OCI-LY7 (cell line): ENCODE results near the gene COL9A3.

ENCODE experiments used
- EZH2phosphoT487 ChIP-seq: fragments of 200-600 bp; sonication (generic); IDR thresholded peaks from 2 replicates; pipeline ENCODE4 v1.6.1; 2018; ENCODE audit warnings: low read depth, borderline replicate concordance, mild to moderate bottlenecking, mixed run types, antibody characterized with exemption, low read length, moderate library complexity, mixed read lengths
- TF ChIP-seq, protein P1 (sequence below): fragments of 200-600 bp; sonication (generic); conservative IDR thresholded peaks from 2 replicates; pipeline ENCODE4 v1.5.1; 2014; ENCODE audit warnings: mild to moderate bottlenecking, antibody characterized with exemption, low read length, moderate library complexity, mixed read lengths

DNA sequence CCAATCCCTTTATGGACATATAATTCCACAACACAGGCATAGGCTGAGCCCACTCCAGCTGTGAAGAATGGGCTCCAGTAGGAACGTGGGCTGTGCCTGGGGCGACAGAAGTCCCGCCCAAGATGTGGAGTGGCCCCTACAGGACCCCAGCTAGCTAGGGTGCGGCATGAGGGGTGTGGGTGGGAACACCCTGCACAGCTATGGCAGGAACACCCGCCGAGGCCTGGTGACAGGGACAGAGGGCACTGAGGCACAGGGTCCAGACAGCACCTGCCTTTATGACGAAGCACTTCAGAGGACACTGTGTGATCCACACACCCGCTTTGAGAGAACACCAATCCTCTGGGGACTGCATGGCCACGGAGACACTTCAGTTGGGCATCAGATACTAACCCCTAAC lies 73.0 kb downstream of the COL9A3 start:
- TF ChIP-seq, protein P1, sequence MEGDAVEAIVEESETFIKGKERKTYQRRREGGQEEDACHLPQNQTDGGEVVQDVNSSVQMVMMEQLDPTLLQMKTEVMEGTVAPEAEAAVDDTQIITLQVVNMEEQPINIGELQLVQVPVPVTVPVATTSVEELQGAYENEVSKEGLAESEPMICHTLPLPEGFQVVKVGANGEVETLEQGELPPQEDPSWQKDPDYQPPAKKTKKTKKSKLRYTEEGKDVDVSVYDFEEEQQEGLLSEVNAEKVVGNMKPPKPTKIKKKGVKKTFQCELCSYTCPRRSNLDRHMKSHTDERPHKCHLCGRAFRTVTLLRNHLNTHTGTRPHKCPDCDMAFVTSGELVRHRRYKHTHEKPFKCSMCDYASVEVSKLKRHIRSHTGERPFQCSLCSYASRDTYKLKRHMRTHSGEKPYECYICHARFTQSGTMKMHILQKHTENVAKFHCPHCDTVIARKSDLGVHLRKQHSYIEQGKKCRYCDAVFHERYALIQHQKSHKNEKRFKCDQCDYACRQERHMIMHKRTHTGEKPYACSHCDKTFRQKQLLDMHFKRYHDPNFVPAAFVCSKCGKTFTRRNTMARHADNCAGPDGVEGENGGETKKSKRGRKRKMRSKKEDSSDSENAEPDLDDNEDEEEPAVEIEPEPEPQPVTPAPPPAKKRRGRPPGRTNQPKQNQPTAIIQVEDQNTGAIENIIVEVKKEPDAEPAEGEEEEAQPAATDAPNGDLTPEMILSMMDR = no peak
- no peak for TF ChIP-seq EZH2phosphoT487
